HepG2 (cell line): ENCODE measurements around the gene CAVIN2. TPM values are rescaled to one million over a fixed set of nuclear protein-coding genes. Genes with fewer than 3 reads are reported as not detected.

Experiments
- ATRX ChIP-seq: sonication (generic); formaldehyde crosslinking; IDR thresholded peaks from 2 replicates; pipeline ENCODE4 v1.4.0; 2020; ENCODE audit warnings: missing genetic modification reagents, borderline replicate concordance
- ESRRA ChIP-seq: sonication (generic); formaldehyde crosslinking; IDR thresholded peaks from 2 replicates; pipeline ENCODE4 v1.5.1; 2020; ENCODE audit warnings: mild to moderate bottlenecking, low read depth, missing genetic modification reagents
- FOSL2 ChIP-seq: sonication (generic); formaldehyde crosslinking; IDR thresholded peaks from 2 replicates; pipeline ENCODE4 v1.4.0; 2020; ENCODE audit warnings: missing genetic modification reagents
- GABPB1 ChIP-seq: IDR thresholded peaks from 2 replicates; pipeline ENCODE4 v1.6.1; 2016; ENCODE audit warnings: mild to moderate bottlenecking, missing genetic modification reagents, moderate library complexity, missing compliant biosample characterization
- KDM2A ChIP-seq: sonication (generic); formaldehyde crosslinking; IDR thresholded peaks from 2 replicates; pipeline ENCODE4 v1.4.0; 2020; ENCODE audit warnings: low read depth, missing genetic modification reagents, borderline replicate concordance
- MTA3 ChIP-seq: sonication (generic); formaldehyde crosslinking; IDR thresholded peaks from 2 replicates; pipeline ENCODE4 v1.4.0; 2020; ENCODE audit warnings: missing genetic modification reagents
- MXD3 ChIP-seq: IDR thresholded peaks from 2 replicates; pipeline ENCODE4 v1.6.1; 2016; ENCODE audit warnings: mild to moderate bottlenecking, missing biosample characterization, missing genetic modification reagents
- PBX2 ChIP-seq: IDR thresholded peaks from 2 replicates; pipeline ENCODE4 v1.6.1; 2016; ENCODE audit warnings: control low read depth
- RARG ChIP-seq: sonication (generic); formaldehyde crosslinking; IDR thresholded peaks from 2 replicates; pipeline ENCODE4 v1.4.0; 2020; ENCODE audit warnings: low read depth, mild to moderate bottlenecking, missing genetic modification reagents
- SNAI1 ChIP-seq: sonication (generic); formaldehyde crosslinking; IDR thresholded peaks from 2 replicates; pipeline ENCODE4 v1.5.0; 2020; ENCODE audit warnings: mild to moderate bottlenecking, missing genetic modification reagents, borderline replicate concordance
- SNAPC2 ChIP-seq: sonication (generic); formaldehyde crosslinking; IDR thresholded peaks from 2 replicates; pipeline ENCODE4 v1.8.1; 2022; ENCODE audit warnings: mild to moderate bottlenecking, missing genetic modification reagents
- TEF ChIP-seq: sonication (generic); formaldehyde crosslinking; IDR thresholded peaks from 2 replicates; pipeline ENCODE4 v1.5.0; 2020; ENCODE audit warnings: missing genetic modification reagents
- TSC22D2 ChIP-seq: sonication (generic); formaldehyde crosslinking; IDR thresholded peaks from 2 replicates; pipeline ENCODE4 v1.5.1; 2020; ENCODE audit warnings: missing genetic modification reagents, mild to moderate bottlenecking, borderline replicate concordance
- ZNF280D ChIP-seq: sonication (generic); formaldehyde crosslinking; IDR thresholded peaks from 2 replicates; pipeline ENCODE4 v1.5.1; 2020; ENCODE audit warnings: mild to moderate bottlenecking, missing genetic modification reagents
- ZNF432 ChIP-seq: sonication (generic); formaldehyde crosslinking; IDR thresholded peaks from 2 replicates; pipeline ENCODE4 v1.5.0; 2020; ENCODE audit warnings: missing genetic modification reagents, mild to moderate bottlenecking, borderline replicate concordance
- ZNF496 ChIP-seq: sonication (generic); formaldehyde crosslinking; IDR thresholded peaks from 2 replicates; pipeline ENCODE4 v1.8.1; 2023; ENCODE audit warnings: mild to moderate bottlenecking, moderate library complexity, missing genetic modification reagents; ENCODE audit not compliant: insufficient replicate concordance
- ZNF501 ChIP-seq: sonication (generic); formaldehyde crosslinking; IDR thresholded peaks from 2 replicates; pipeline ENCODE4 v1.5.1; 2020; ENCODE audit warnings: mild to moderate bottlenecking, moderate library complexity, missing genetic modification reagents
- ZNF547 ChIP-seq: sonication (generic); formaldehyde crosslinking; IDR thresholded peaks from 2 replicates; pipeline ENCODE4 v1.5.1; 2020; ENCODE audit warnings: mild to moderate bottlenecking, missing genetic modification reagents
- ZNF570 ChIP-seq: sonication (generic); formaldehyde crosslinking; IDR thresholded peaks from 2 replicates; pipeline ENCODE4 v1.4.0; 2020; ENCODE audit warnings: mild to moderate bottlenecking, missing genetic modification reagents, borderline replicate concordance
- ZNF740 ChIP-seq: sonication (generic); formaldehyde crosslinking; IDR thresholded peaks from 2 replicates; pipeline ENCODE4 v1.4.0; 2020; ENCODE audit warnings: missing genetic modification reagents
- ZSCAN22 ChIP-seq: sonication (generic); formaldehyde crosslinking; IDR thresholded peaks from 2 replicates; pipeline ENCODE4 v1.4.0; 2020; ENCODE audit warnings: mild to moderate bottlenecking, missing genetic modification reagents
- ZXDC ChIP-seq: sonication (generic); formaldehyde crosslinking; IDR thresholded peaks from 2 replicates; pipeline ENCODE4 v1.5.0; 2020; ENCODE audit warnings: mild to moderate bottlenecking, missing genetic modification reagents
- polyA plus RNA-seq, 8 experiments: library from polyadenylated mRNA; depleted of rRNA in 3 of 8; stranded (reverse) in 7 of 8; unstranded in 1 of 8; fragments of >200 nt; fragmentation: Illumina TruSeq in 4 of 8; extraction: Trizol in 4 of 8; gene quantifications; 2 replicates each; pipeline versions ENCODE4 v1.2.1 to v1.2.3, GENCODE V29; 2011 to 2016; ENCODE audit warnings: low read depth in 4 of 8, missing spikeins in 1 of 8, mixed read lengths in 1 of 8; ENCODE audit not compliant: insufficient read depth in 1 of 8
- total RNA-seq, 5 experiments: library from RNA; depleted of rRNA; stranded (reverse); fragments of >200 nt; fragmentation: Illumina TruSeq; extraction: Trizol; gene quantifications; 2 replicates each; pipeline ENCODE4 v1.2.3, GENCODE V29; 2016; ENCODE audit warnings: low read depth in 1 of 5

Gene CAVIN2
- total and polyA plus RNA-seq, 2 of the 13 experiments (the other 11 are each of a cell fraction or from before 2014, with no cell fraction given) = 7.6 to 38.8 TPM

- TF ChIP-seq ZXDC (CRISPR knock-in tag) (no peak), PBX2 (CRISPR knock-in tag) (no peak), ZNF547 (CRISPR knock-in tag) (no peak), MXD3 (CRISPR knock-in tag) (no peak), ZSCAN22 (CRISPR knock-in tag) (no peak), ZNF280D (CRISPR knock-in tag) (no peak), ESRRA (no peak), RARG (CRISPR knock-in tag) (no peak), ZNF501 (CRISPR knock-in tag) (no peak), ZNF570 (no peak), ATRX (CRISPR knock-in tag) (no peak), MTA3 (CRISPR knock-in tag) (no peak), KDM2A (CRISPR knock-in tag) (no peak), SNAI1 (CRISPR knock-in tag) (no peak), ZNF496 (CRISPR knock-in tag) (no peak), ZNF432 (CRISPR knock-in tag) (no peak), TSC22D2 (CRISPR knock-in tag) (no peak), TEF (CRISPR knock-in tag) (no peak), ZNF740 (CRISPR knock-in tag) (no peak), SNAPC2 (CRISPR knock-in tag) (no peak), FOSL2 (CRISPR knock-in tag) (no peak), GABPB1 (no peak)
These were observed 14.0 kb upstream of the CAVIN2 start (continued) for GRCh38 chr2:191860760-191861466.
